Esophagus squamous epithelium (tissue), 5 donors: Measurements from ENCODE around the gene FAM3D. TPM values are rescaled to one million over a fixed set of nuclear protein-coding genes. Genes with fewer than 3 reads are reported as not detected.
"Not testable (repeated sequence)": the region's sequence is repeated elsewhere in the genome, so short reads cannot be mapped to it uniquely, and the experiment has no call there.

Experiments
- DNase-seq: peaks from one replicate; lab custom pipeline; 2025; lab: John Stamatoyannopoulos, UW
- H3K27ac ChIP-seq, 4 donors: fragments of 200-600 bp; sonication (generic); one replicate each; pipeline ENCODE4 v1.5.1; 2016 to 2019; ENCODE audit warnings: mild to moderate bottlenecking in 1 of 4
- H3K27me3 ChIP-seq, 4 donors: fragments of 200-600 bp; sonication (generic); 1 replicate in 3 of 4; 2 replicates in 1 of 4; pipeline versions ENCODE4 v1.5.1 to v1.6.0; 2017 to 2021; ENCODE audit warnings: antibody characterized with exemption in 1 of 4
- H3K36me3 ChIP-seq, 3 donors: fragments of 200-600 bp; sonication (generic); one replicate each; pipeline ENCODE4 v1.5.1; 2016 to 2019
- H3K4me1 ChIP-seq, 3 donors: fragments of 200-600 bp; sonication (generic); one replicate each; pipeline ENCODE4 v1.5.1; 2017 to 2019
- H3K4me3 ChIP-seq, 4 donors: fragments of 200-600 bp; sonication (generic); 1 replicate in 3 of 4; 2 replicates in 1 of 4; pipeline ENCODE4 v1.5.1; 2016 to 2019; ENCODE audit warnings: mild to moderate bottlenecking in 2 of 4, moderate library complexity in 1 of 4
- H3K9me3 ChIP-seq, 3 donors: fragments of 200-600 bp; sonication (generic); one replicate each; pipeline ENCODE4 v1.5.1; 2016 to 2019
- POLR2A ChIP-seq, 4 donors: fragments of 450-650 bp; IDR thresholded peaks; one replicate each; pipeline ENCODE4 v1.6.1; 2017; ENCODE audit warnings: antibody characterized with exemption in 4 of 4, mild to moderate bottlenecking in 4 of 4, moderate library complexity in 3 of 4
- WGBS, 2 donors: methylation state at CpG; one replicate each; pipeline ENCODE4 v1.1.5; 2018; 5-methylcytosine and 5-hydroxymethylcytosine counted together
- intact Hi-C: fragments of 100-400 bp; cut with DNase I; formaldehyde crosslinking; loops from one replicate; pipeline ENCODE4 v1.15.0; 2022
- total RNA-seq, 4 donors: library from RNA; depleted of rRNA; stranded (reverse); fragments of >200 nt; gene quantifications; one replicate each; pipeline ENCODE4 v1.1.0, GENCODE V29; 2016
- TF ChIP-seq, protein P1 (sequence below), 6 experiments: fragments of 450-650 bp in 4 of 6; fragments of 200-600 bp in 2 of 6; sonication (generic) in 2 of 6; IDR thresholded peaks; one replicate each; pipeline ENCODE4 v1.5.1; 2016 to 2019; ENCODE audit warnings: antibody characterized with exemption in 6 of 6, mild to moderate bottlenecking in 4 of 6, moderate library complexity in 4 of 6
- donor health status: DM: yes; HTN: yes; CAD: no.

Gene FAM3D
- total RNA-seq, 4 donors from 2014 or later: 84.3 to 214 (median 128) TPM

DNA sequence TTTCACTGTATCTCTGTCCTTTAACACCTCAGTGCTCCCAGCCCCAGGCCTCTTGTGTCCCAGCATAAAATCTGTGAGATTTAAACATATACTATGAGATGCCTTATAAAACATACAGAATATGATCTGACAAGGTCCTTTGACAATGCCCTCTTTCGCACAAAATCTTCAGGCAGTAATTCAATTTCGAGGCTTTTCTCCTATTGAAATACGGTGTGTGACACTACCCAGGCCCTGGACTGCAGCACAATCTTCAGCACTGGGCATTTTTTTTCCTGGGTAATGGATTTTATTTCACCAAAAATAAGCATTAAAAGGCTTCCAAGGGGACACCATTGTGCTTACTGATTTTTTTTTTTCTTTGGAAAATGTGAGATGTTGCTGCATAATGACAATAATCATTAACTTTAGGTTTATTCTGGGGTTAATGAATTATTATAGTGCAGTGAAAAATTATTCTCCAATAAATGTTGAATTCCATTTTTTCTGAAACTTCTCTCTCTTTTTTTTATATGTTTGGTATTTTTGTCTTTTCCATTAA lies 40.9 kb upstream of the FAM3D start:
- 92 to 94% methylated on average over 3 of the region's 3 CpGs for WGBS, 2 donors
- H3K36me3 ChIP-seq: no peaks in the 10 kb centered on the region
- TF ChIP-seq, protein P1, sequence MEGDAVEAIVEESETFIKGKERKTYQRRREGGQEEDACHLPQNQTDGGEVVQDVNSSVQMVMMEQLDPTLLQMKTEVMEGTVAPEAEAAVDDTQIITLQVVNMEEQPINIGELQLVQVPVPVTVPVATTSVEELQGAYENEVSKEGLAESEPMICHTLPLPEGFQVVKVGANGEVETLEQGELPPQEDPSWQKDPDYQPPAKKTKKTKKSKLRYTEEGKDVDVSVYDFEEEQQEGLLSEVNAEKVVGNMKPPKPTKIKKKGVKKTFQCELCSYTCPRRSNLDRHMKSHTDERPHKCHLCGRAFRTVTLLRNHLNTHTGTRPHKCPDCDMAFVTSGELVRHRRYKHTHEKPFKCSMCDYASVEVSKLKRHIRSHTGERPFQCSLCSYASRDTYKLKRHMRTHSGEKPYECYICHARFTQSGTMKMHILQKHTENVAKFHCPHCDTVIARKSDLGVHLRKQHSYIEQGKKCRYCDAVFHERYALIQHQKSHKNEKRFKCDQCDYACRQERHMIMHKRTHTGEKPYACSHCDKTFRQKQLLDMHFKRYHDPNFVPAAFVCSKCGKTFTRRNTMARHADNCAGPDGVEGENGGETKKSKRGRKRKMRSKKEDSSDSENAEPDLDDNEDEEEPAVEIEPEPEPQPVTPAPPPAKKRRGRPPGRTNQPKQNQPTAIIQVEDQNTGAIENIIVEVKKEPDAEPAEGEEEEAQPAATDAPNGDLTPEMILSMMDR (IDR thresholded peaks at IDR 0.05): no peak
- no peak for TF ChIP-seq POLR2A (IDR thresholded peaks at IDR 0.05)

DNA sequence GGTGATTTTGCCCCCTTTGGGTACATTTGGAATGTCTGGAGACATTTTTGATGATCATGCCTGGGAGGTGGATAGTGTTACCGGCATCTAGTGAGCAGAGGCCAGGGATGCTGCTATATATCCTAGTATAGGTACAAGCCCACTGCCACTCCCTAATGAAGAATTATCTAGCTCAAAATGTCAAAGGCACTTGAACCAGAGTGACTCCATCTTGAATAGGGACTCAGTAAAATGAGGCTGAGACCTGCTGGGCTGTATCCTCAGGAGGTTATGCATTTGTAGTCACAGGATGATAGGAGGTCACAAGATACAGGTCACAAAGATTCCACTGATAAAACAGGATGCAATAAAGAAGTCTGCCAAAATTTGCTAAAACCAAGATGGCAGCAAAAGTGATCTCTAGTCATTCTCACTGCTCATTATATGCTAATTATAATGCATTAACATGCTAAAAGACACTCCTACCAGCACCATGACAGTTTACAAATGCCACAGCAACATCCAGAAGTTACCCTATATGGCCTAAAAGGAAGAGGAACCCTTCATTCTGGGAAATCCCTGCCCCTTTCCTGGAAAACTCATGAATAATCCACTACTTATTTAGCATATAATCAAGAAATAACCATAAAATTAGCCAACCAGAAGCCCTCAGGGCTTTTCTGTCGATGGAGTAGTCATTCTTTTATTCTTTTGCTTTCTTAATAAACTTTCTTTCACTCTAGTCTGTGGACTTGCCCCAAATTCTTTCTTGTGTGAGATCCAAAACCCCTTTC lies 40.0 kb upstream of the FAM3D start:
- intact Hi-C loops: no loop called here
- Histone ChIP-seq H3K36me3 (no peaks in the 10 kb centered on the region), H3K9me3 (no peaks in the 10 kb centered on the region), H3K4me3 (no peak overlapping the region), H3K27ac (no peak overlapping the region), H3K27me3 (no peaks in the 10 kb centered on the region), H3K4me1 (no peaks in the 10 kb centered on the region)
- WGBS, 2 donors: 64 to 69% methylated on average over 2 of the region's 2 CpGs
- no peak for DNase-seq
- TF ChIP-seq, protein P1 (IDR thresholded peaks at IDR 0.05): no peak
- TF ChIP-seq POLR2A (IDR thresholded peaks at IDR 0.05): no peak

More for the DNA sequence above, 40.9 kb upstream of the FAM3D start:
- Histone ChIP-seq H3K4me3 (no peak overlapping the region), H3K27me3 (no peaks in the 10 kb centered on the region), H3K4me1 (no peaks in the 10 kb centered on the region), H3K9me3 (no peaks in the 10 kb centered on the region), H3K27ac (no peak overlapping the region)
- intact Hi-C loops: no loop called here
- DNase-seq: no peak

DNA sequence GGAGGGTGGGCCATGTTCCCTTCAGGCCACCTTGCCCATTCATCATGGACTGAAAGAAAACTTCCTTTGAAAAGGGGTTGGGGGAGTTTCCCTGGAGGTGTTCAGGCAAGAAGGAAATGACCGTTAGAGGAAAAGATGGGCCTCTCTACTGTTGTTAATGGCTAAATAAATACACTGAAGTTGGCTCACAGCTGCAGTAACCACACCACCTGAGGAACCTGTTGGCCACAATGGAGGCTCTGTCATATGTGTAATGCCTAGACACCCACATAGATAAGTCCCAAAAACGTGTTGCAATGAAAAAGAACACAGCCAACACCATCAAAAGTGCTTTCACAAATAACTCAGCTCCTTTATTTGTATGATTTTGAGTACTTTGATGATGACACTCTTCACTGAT lies 38.2 kb upstream of the FAM3D start:
- DNase-seq: no peak
- Histone ChIP-seq H3K36me3 (no peaks in the 10 kb centered on the region), H3K27ac (no peak overlapping the region), H3K4me1 (no peaks in the 10 kb centered on the region), H3K4me3 (no peak overlapping the region), H3K27me3 (no peaks in the 10 kb centered on the region), H3K9me3 (no peaks in the 10 kb centered on the region)
- WGBS, 2 donors: 41% methylated on average over 2 of the region's 2 CpGs
- intact Hi-C loops: no loop called here
- TF ChIP-seq, protein P1 (IDR thresholded peaks at IDR 0.05): no peak
- no peak for TF ChIP-seq POLR2A (IDR thresholded peaks at IDR 0.05)

DNA sequence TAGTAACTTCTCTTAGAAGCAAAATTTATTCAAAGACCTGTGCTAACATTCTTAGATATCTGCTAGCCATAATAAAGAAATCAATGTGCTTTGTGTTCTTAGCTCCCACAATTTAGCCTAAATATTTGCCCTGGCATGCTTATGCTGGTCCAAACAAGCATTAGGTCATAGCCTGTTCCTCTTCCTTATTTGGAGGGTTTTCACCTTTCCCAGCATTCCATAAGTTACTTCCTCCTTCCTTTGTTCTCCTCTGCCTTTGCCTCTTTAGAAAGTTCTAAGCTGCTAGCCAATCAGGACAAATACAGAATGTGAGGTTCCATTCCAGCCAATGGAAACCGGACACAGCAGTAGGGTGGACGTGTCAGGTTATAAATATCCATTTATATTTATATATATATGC lies 37.7 kb upstream of the FAM3D start:
- H3K36me3 ChIP-seq, H3K9me3 ChIP-seq, H3K4me1 ChIP-seq, H3K27ac ChIP-seq, DNase-seq, intact Hi-C loops, H3K27me3 ChIP-seq, H3K4me3 ChIP-seq: not testable (repeated sequence)
- 60 to 80% methylated on average over 2 of the region's 2 CpGs for WGBS, 2 donors

DNA sequence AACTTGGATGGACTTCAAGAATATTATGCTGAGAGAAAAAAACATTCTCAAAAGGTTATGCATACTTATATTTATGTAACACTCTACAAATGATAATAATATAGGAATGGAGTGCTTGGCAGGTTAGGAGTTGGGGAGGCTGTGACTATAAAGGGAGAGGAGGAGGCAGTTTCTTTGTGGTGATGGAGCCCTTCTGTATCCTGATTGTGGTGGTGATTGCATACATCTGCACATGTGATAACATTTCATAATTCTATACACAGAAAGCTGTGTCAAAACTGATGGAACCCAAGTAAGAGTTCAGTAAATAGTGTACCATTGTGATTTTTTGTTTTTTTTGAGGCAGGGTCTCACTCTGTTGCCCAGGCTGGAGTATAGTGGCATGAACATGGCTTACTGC lies 31.7 kb upstream of the FAM3D start:
- no peaks in the 10 kb centered on the region for H3K27me3 ChIP-seq
- TF ChIP-seq POLR2A (IDR thresholded peaks at IDR 0.05): no peak
- TF ChIP-seq, protein P1 (IDR thresholded peaks at IDR 0.05): no peak
- no peak for DNase-seq
- H3K4me3 ChIP-seq: no peak overlapping the region
- no peaks in the 10 kb centered on the region for H3K36me3 ChIP-seq
- no peaks in the 10 kb centered on the region for H3K9me3 ChIP-seq
- no peaks in the 10 kb centered on the region for H3K4me1 ChIP-seq
- intact Hi-C loops: no loop called here
- no peak overlapping the region for H3K27ac ChIP-seq
